HPDE6-E6E7 (cell line): ENCODE results near the gene HS6ST2.

ENCODE experiments used
- DNase-seq: peaks from one replicate; pipeline ENCODE4 v3.0.0; 2011; ENCODE audit warnings: missing footprints; ENCODE audit errors: extremely low spot score

HS6ST2 gene

DNA sequence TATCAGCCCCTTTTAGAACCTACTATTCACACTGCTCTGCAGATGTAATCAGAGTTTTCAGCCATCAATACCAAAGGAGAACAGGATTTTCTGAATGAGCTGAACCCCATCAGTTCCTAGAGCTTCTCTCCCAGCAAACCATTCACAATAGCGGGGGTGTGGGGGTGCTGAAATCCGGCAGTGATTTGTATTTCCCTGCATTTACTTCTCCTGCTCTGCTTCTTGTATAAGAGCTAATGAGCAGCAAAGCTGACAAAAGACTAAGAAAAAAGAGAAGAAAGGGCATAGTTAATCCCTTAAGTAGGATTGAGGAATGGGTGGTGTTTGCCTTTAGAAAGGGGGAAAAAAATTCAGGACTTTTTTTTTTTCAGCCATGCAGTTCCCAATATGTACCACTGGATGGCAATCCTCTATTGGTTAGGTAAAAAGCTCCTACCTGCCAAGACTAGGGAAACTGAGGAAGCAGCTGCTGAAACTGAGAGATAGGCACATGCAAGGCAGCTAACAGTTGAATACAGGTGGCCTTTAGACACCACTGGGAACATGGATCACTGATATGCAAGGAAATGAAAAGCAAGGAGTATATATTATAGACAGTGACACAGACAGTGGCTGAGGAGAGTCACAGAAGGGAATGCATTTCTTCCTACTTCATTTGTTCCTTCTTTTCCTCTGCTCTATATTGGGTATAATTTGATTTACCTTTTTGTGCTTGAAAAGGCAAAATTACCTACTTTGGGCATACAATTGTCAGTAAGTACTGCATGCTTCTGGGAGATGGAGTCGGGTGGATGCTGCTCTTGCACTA, 217.9 kb downstream of the HS6ST2 start:
- DNase-seq = no peak

DNA sequence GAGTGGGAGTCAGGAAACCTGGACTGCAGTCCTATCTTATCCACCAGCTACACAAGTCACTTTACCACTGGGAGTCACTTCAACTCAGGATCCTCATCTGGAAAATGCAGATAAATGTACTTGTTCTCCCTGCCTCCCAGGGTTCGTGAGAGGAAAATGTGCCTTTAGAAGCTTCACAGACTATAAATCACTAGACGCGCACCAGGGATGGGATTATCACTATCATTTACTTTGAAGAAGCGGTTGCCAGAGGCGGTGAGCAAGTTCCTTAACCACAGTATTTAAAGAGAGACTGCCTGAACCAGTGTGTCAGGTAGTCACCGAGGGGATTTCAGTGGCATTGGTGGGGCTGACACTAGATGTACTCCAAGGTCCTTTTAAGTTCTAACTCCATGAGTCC, 219.5 kb downstream of the HS6ST2 start:
- no peak for DNase-seq

GRCh38 chrX:132737743-132738142, 220.7 kb downstream of the HS6ST2 start:
- DNase-seq = peak; percentile 20

DNA sequence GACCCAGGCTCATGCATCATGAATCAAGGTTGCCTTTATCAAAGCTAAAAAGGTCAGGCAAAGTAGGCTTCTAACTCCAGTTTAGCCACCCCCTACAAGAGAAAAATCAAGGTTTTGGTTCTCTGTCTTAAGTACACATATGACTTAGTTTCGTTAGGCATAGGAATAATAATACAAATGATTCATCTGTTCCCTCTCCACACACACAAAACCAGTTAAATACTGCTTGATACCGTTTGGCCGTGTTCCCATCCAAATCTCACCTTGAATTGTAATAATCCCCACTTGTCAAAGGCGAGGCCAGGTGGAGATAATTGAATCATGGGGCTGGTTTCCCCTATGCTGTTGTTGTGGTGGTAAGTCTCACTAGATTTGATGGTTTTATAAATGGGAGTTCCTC, 226.2 kb downstream of the HS6ST2 start:
- no peak for DNase-seq

DNA sequence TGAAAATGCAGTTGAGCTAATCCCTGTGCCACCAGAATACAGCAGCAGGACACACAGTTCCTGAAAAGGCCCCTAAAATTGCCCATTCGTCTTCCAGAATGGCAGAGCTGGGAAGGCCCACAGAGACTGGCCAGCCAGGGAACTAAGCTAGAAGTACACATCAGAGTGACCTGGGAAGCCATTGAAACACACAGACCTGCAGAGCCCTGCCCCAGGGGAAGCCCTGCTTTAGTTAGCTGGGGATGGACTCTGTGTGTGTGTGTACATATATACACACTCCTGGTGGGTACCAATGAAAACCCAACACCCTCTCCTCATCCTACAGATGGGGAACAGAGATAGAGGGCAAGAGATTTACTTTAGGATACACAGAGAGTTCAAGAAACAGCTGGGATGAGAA, 227.7 kb downstream of the HS6ST2 start:
- DNase-seq = no peak

GRCh38 chrX:132730266-132730665, 228.2 kb downstream of the HS6ST2 start:
- no peak for DNase-seq

DNA sequence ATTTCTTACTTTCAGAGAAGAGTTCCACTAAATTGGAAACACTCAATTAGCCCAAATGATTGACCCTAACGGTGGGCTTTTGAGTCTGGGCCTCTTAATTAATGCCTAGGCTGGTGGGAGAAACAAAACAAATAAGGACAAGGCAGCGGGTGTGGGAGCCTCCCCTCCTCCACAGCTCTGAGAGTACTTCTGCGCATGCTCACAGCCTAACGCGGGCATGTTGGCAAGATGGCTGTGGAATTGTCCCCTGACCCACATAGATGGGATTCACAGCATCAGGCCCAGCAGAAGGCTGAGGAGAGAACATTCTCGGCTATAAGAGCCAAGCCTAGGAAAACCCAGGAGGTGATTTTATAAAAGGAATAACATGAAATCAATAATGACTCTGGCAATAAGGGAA, 230.1 kb downstream of the HS6ST2 start:
- no peak for DNase-seq

DNA sequence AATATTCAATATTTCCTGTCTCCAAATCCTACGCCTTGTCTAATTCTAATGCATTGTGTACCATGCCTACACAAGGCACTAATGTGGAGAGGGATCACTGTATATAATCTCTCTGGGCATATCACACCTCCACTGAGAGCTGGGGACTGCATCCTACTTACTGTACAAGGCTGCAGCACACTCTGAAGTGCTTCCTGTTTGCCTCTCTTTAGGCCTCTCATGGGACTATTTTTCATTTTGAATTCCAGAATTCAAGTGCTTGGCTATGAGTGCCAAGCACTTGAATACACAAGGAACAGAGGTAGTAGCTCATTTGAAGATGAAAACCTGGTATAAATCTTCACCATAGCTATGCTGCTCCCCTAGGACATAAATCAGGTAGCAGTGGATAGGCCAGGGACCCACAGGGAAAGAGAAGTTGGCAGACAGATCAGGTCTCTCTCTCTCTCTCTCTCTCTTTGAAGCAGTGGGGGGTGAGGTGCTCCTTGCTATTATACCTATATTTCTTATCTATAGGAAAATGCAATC, 239.9 kb downstream of the HS6ST2 start:
- DNase-seq = no peak

DNA sequence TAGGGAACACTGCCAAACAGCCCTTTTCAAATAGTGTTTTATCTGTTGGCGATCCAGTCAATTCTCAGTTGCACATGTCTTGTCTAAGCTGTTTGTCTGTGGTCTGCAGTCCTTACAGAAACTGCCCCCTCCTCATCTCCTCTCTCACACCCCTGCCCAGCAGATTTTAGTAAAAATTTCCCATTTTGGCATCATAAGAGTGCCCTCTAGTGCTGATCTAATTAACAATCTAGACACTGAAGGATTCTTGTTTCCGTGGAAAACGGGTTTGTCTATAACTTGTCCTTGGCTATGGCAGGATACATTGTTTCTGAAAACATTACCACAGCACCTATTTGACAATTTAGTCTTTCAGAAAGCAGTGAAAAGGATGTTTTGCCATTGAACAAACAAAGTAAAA, 242.4 kb downstream of the HS6ST2 start:
- DNase-seq = no peak

- DNase-seq = no peak
Measured at GRCh38 chrX:132714913-132715312, 243.5 kb downstream of the HS6ST2 start.

- DNase-seq = no peak
Measured at GRCh38 chrX:132712350-132712749, 246.1 kb downstream of the HS6ST2 start.

- no peak for DNase-seq
Measured at GRCh38 chrX:132710656-132711155, 247.7 kb downstream of the HS6ST2 start.

DNA sequence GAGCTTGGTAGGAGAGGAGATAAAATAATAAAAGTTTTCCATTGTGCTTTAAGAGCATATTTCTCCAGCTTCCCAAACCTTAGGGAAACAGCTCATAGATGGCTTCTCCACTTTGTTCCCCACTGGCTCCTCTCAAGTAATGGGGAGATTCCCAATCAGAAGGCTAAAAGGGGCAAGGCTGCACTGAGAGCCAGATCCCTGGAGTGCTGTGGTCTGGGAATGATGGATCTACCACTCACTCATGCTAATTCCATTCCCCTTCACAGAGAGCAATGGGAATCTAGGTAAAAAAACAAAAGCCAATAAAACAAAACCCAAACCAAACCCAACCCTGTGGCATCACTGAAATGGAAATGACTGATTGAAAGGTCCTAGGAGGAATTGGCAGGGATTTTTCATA, 249.9 kb downstream of the HS6ST2 start:
- DNase-seq = no peak

GRCh38 chrX:132704769-132705168, 253.7 kb downstream of the HS6ST2 start:
- no peak for DNase-seq

- DNase-seq = no peak
Measured at GRCh38 chrX:132694382-132694781, 264.0 kb downstream of the HS6ST2 start.

DNA sequence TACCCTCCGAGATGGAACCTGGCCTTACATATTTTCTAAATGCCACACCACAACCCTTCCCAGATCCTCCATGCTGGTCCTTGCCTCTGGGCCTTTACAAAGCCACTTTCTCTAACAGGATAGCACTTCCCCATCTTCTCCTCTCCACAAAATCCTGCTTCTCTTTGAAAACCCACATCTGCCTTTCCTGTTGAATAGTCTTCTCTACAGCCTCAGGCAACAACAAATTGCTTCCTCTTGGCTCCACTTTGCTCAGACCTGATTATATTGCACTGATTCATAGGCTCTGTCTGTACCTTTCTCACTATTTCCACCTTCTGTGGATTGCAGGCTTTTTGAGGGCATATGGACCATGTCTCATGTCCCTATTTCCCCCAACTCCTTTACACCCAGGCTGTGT, 265.9 kb downstream of the HS6ST2 start:
- peak; percentile 1 for DNase-seq

GRCh38 chrX:132692066-132692465, 266.4 kb downstream of the HS6ST2 start:
- DNase-seq = no peak

GRCh38 chrX:132689612-132690563, 268.5 kb downstream of the HS6ST2 start:
- DNase-seq = no peak

- no peak for DNase-seq
Measured at GRCh38 chrX:132685276-132685675, 273.2 kb downstream of the HS6ST2 start.

GRCh38 chrX:132677233-132677716, 281.2 kb downstream of the HS6ST2 start:
- DNase-seq = no peak

DNA sequence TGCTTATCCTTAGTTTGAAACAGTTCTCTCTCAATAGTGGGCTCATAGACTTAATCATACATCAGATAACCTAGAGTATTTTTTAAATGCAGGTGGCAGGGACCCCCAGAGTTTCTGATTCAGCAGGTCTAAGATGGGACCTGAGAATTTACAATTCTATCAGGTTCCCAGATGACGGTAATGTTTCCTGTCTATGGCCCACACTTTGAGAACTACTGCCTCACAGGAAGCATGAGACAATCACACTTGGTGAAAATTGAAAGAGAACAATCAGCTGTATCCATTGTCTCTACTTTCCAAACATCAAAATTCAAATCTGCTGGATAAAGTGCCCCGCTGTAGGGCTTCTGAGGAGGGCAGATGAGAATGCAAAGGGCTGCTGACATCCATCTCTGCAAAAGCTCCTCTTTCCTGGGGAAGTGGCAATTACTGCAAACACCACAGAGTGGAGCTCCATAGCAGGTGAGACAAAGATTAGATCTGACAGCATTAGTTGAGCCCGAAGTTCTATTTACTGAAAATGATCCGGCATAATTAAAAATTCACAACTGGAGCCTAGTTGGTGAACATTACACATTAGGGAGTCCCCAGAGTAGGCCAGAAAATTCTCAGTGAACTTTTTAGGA, 281.8 kb downstream of the HS6ST2 start:
- peak; percentile 4 for DNase-seq

- no peak for DNase-seq
Measured at GRCh38 chrX:132676102-132676501, 282.3 kb downstream of the HS6ST2 start.
